Germinal center (tissue), 1 donor: ENCODE measurements around the gene LRRC17.

Source experiments
- DNase-seq: peaks from one replicate; pipeline ENCODE4 v3.0.0; 2012; ENCODE audit warnings: mixed read lengths, low spot score

Gene LRRC17

GRCh38 chr7:102912742-102913141, at the start of gene LRRC17:
TSS of gene LRRC17 (plus strand) at chr7:102913000. CDS start at chr7:102933914, 20,914 bp downstream.
- DNase-seq = no peak

GRCh38 chr7:102864958-102865357, 47.8 kb upstream of the LRRC17 start:
- no peak for DNase-seq

GRCh38 chr7:102866535-102867215, 46.1 kb upstream of the LRRC17 start:
- DNase-seq = no peak

- no peak for DNase-seq
These were observed 43.6 kb upstream of the LRRC17 start for GRCh38 chr7:102869195-102869594.

- DNase-seq = no peak
These were observed 40.3 kb upstream of the LRRC17 start for GRCh38 chr7:102872460-102872859.

GRCh38 chr7:102873470-102874165, 39.2 kb upstream of the LRRC17 start:
- no peak for DNase-seq

- DNase-seq = no peak
These were observed 38.5 kb upstream of the LRRC17 start for GRCh38 chr7:102874166-102874829.

GRCh38 chr7:102874966-102875365, 37.8 kb upstream of the LRRC17 start:
- no peak for DNase-seq

- DNase-seq = no peak
These were observed 37.0 kb upstream of the LRRC17 start for GRCh38 chr7:102875700-102876295.

- DNase-seq = no peak
These were observed 29.5 kb upstream of the LRRC17 start for GRCh38 chr7:102883098-102883860.

GRCh38 chr7:102888561-102889233, 24.1 kb upstream of the LRRC17 start:
- DNase-seq = no peak

- no peak for DNase-seq
These were observed 22.9 kb upstream of the LRRC17 start for GRCh38 chr7:102889851-102890250.

GRCh38 chr7:102890292-102890970, 22.4 kb upstream of the LRRC17 start:
- no peak for DNase-seq

- DNase-seq = no peak
These were observed 21.7 kb upstream of the LRRC17 start for GRCh38 chr7:102890971-102891692.

- DNase-seq = no peak
These were observed 21.0 kb upstream of the LRRC17 start for GRCh38 chr7:102891693-102892261.

- DNase-seq = peak; percentile 19
These were observed 20.0 kb upstream of the LRRC17 start for GRCh38 chr7:102892631-102893278.

- no peak for DNase-seq
These were observed 17.2 kb upstream of the LRRC17 start for GRCh38 chr7:102895602-102896001.

GRCh38 chr7:102896585-102896984, 16.2 kb upstream of the LRRC17 start:
- DNase-seq = no peak

- DNase-seq = no peak
These were observed 15.6 kb upstream of the LRRC17 start for GRCh38 chr7:102897211-102897631.
